HG02973 (cell line): ENCODE measurements around the gene RGS19.

Source experiments
- ATAC-seq: cut with Tn5 transposase; IDR thresholded peaks from one replicate; pipeline ENCODE4 v1.9.1; 2021; ENCODE audit warnings: moderate library complexity; ENCODE audit not compliant: unreplicated experiment

The RGS19 gene

GRCh38 chr20:64108731-64109681 is 29.7 kb upstream of the RGS19 start:
- no peak for ATAC-seq

GRCh38 chr20:64107736-64108457 is 28.6 kb upstream of the RGS19 start:
- no peak for ATAC-seq

DNA sequence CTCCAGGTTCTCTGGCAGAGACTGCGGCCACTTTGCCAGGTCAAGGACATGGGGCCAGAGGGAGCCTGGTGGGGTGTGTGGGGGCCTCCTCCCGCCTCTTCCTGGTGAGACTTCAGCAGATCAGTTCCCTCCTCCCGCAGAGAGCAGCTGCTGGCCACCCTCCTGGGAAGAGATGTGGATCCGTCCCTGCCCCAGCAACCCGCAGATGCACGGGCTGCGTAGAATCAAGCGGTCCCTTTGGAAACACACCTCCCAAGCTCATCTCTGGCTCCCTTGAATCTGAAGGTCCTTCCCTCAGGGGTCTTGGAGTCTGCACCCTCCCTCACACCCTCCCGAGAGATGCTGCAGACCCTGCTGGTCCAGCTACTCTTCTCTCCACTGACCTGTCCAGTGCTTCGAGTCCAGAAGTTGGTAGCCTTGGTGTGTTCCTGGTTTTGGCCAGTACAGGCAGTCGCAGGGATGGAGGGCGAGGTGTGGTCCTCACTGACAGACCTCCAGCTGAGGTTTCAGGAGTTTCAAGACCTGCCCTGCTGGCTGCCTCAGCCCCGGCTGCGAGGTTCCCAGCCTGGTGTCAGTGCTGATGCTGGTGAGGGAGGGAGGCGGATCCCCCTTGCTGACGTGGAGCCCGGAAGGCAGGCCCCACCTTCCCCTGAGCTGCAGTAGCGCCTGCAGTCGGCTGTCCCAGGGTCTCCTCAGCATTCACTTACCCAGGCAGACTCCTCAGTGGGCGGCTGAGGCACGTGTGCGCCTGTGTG is 27.8 kb upstream of the RGS19 start, which contains the start of gene NPBWR2:
NPBWR2 (minus strand) TSS at position 585 of the 755 bp plus-strand sequence. CDS start 734 bp downstream, outside the sequence.
- no peak for ATAC-seq

- no peak for ATAC-seq
Measured at GRCh38 chr20:64106435-64106961, 27.2 kb upstream of the RGS19 start.

DNA sequence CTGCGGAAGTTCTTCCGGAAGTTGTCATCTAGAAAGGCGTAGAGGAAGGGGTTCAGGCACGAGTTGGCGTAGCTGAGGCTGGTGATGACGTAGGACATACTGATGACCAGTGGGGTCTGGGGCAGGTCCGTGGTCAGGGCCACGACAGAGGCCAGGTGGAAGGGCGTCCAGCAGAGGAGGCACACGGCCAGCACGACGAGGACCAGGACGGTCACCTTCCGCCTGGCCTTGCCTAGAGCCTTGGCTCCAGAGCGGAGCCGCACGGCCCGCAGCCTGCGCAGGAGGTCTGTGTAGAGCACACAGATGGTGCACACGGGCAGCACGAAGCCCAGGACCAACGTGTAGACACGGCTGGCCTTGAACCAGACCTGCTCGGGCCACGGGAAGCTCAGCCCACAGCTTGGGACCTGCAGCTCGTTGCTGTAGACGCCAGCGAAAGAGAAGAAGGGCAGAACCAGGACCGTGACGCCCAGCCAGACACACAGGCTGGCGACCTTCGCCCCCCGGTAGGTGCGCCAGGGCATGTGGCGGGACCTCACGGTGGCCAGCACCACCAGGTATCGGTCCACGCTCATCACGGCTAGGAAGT is 26.6 kb upstream of the RGS19 start:
- ATAC-seq, result no peak

DNA sequence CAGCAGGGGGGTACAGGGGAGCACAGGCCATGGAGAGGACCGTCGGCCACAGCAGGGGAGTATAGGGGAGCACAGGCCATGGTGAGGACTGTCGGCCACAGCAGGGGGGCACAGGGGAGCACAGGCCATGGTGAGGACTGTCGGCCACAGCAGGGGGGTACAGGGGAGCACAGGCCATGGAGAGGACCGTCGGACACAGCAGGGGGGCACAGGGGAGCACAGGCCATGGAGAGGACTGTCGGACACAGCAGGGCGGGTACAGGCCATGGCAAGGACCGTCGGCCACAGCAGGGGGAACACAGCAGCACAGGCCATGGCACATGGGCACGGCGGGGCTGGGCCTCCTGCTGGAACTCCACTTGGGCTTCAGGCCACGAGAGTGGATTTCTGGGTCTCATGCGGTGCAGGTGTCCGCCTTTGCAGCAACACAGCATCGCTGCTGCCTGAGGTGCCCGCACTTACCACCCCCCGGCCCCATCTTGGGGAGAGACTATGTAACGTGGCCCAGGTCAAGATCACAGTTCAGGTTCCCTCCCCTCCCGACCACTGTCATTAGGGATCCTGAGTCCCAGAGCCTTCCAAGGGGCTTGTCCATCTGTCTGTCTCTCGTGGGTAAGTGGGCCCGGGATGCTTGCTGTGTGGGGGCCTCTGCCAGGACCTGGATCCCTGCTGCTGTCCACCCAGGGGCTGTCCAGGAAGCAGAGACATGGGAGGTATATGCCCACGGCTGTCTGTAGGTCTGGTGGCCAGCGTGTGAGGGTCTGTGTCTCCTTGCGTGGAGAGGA is 25.5 kb upstream of the RGS19 start:
- no peak for ATAC-seq

- no peak for ATAC-seq
Measured at GRCh38 chr20:64103871-64104666, 24.8 kb upstream of the RGS19 start.

DNA sequence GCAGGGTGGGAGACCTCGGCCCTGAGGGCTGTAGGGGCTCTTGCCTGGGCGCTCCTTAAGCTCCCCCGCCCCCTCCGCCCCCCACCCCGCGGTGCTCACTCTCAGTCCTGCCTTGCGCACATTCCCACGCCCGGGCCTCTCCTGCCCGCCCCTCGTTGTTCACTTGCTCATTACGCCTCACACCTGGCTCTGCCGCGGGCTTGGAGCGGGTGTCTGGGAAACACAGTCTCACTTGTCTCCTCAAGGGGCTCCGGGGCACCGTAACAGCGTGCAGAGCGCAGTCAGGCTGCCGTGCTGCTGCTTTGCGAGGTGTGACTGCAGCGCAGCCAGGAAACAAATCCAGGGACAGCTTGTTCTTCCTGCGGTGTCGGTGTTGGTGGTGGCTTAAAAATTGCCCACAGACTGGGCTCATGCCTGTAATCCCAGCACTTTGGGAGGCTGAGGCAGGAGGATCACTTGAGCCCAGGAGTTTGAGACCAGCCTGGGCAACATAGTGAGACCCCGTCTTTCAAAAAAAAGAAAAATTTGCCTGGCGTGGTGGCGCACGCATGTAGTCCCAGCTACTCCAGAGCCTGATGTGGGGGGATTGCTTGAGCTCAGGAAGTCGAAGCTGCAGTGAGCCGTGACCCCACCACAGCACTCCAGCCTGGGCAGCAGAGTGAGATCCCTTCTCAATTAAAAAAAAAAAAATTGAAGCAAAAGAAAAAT is 23.5 kb upstream of the RGS19 start:
- no peak for ATAC-seq

DNA sequence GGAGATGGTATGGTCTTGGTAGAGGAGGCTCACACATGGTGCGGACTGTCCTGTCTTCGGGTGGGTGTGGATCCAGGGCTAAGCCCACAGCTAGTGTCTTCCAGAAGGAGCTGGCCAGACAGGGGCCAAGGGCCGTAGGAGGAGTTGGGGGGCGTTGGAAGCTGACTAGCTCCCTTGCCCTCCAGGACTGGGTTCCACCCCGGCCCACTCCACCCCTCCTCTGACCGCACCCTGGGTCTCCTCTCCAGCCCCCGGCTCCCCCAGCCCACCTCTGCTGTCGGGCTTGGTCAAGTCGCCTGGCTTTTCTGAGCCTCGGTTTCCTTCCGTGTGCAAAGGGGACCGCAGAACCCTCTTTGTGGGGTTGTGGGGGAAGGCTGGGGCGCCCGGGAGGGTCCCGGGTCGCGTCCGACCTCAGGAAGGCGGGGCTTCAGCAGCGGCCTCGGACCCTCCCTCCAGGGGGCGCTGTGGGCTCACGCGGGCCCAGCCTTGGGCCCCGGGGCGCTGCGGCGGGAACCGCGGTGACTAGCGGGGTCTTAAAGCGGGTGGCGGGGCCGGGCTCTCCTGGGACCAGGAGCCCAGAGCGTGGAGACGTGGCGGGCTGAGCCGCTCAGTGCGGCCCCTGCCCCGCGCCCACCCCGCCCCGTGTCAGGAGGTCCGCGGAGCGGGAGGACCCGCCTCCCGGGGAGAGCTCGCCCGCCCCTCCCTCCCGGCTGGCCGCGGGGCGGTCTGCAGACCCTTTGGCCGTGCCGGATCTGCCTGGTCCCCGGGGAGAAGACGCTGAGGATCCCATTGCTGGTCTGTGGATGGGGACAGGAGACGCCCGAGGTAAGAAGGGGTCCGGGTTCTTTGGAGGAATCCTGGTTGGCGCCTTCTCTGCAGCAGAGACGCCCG is 22.7 kb upstream of the RGS19 start:
- no peak for ATAC-seq

DNA sequence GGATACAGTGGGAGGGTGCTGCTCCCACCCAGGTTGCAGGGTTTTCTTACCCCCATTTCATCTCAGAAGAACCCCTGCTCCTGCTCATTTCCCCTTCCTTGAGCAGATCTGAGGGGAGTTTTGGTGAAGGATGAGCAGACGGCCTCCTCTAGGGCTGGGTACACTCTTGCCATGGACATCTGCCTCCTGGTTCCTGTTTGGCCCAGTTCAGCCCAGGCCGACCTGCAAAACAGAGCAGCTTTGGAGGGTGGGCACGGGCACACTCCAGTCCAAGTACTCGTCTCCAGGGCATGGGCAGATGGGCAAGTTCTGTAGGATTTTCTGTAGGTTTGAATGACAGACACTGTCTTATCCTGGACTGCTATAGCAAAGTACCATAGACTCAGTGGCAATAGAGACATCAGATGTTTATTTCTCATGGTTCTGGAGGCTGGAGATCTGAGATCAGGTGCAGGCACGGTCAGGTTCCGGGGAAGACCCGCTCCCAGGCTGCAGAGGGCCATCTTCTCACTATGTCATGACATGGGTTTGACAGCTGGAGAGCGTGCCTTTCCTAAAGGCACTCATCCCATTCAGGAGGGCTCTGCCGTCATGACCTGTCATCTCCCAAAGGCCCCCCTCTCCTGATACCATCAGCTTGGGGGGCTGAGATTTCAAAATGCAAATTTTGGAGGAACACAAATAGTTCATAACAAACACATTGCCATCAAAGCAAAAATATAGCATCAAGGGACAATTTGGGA is 21.8 kb upstream of the RGS19 start:
- ATAC-seq, result no peak

- no peak for ATAC-seq
Measured at GRCh38 chr20:64100566-64100888, 21.2 kb upstream of the RGS19 start.

DNA sequence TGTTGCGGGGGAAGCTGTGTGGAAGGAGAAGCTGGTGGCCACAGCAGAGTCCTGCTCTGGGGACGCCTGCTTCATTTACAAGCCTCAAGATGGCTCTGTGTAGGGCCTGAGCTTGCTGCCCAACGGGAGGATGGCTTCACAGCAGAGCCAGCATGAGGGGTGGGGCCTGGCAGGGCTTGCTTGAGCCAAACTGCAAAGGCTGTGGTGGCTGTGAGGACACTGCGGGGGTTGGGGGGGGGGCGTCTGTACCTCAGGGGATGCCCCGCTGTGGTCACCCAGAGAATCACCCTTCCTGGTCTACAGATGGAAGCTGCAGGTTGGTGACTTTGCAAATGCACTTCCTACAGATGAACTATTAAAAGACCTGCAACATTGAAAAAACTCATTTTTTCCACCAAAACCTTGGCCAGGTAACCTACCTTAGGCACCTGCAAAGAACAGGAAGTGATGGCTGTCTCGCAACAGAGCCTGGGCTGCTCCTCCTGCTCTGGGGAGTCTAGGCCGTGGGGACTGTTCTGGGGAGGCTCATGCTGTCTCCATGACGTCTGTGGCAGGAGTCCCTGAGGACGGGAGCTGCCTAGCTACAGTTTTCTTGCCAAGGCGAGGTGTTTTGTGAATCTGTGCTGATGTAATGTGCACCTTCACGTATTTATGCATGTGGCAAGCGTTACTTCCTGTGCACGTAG is 20.7 kb upstream of the RGS19 start:
- ATAC-seq, result no peak

DNA sequence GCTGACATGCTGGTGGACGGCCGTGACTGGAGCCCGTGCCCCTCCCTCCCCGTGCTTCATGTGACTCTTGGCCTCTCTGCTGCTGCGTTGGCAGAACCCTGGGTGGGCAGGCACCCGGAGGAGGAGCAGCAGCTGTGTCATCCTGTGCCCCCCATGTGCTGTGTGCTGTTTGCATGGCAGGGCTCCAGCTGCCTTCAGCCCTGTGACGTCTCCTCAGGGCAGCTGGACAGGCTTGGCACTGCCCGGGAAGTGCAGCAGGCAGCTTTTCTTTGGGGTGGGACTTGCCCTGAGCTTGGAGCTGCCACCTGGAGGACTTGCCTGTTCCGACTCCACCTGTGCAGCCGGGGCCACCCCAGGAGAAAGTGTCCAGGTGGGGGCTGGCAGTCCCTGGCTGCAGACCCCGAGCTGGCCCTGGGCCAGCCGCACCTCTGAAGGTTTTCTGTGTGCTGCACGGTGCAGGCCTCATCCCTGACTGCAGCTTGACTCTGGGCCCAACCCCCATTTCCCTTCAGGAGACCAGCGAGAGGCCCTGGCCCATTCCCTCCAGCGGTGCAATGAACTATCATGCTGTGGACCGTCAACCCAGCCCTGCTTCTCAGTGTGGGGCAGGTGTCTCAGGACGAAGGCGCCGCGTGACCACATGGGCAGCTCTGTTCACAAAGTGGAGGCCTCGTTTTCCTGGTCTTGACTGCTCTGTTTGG is 19.9 kb upstream of the RGS19 start:
- ATAC-seq, result no peak

DNA sequence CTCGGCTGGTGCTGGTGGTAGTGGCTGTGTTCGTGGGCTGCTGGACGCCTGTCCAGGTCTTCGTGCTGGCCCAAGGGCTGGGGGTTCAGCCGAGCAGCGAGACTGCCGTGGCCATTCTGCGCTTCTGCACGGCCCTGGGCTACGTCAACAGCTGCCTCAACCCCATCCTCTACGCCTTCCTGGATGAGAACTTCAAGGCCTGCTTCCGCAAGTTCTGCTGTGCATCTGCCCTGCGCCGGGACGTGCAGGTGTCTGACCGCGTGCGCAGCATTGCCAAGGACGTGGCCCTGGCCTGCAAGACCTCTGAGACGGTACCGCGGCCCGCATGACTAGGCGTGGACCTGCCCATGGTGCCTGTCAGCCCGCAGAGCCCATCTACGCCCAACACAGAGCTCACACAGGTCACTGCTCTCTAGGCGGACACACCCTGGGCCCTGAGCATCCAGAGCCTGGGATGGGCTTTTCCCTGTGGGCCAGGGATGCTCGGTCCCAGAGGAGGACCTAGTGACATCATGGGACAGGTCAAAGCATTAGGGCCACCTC is 19.2 kb upstream of the RGS19 start:
- ATAC-seq, result no peak

GRCh38 chr20:64096535-64096934 is 17.2 kb upstream of the RGS19 start:
- ATAC-seq, result no peak
